Measurements from ENCODE around the gene TSKS. TPM values are rescaled to one million over a fixed set of nuclear protein-coding genes. Genes with fewer than 3 reads are reported as not detected.

The TSKS gene
- total and polyA plus RNA-seq, 2 of the 13 experiments (the other 11 are each of a cell fraction or from before 2014, with no cell fraction given) = 0.03 TPM; not detected in 1

DNA sequence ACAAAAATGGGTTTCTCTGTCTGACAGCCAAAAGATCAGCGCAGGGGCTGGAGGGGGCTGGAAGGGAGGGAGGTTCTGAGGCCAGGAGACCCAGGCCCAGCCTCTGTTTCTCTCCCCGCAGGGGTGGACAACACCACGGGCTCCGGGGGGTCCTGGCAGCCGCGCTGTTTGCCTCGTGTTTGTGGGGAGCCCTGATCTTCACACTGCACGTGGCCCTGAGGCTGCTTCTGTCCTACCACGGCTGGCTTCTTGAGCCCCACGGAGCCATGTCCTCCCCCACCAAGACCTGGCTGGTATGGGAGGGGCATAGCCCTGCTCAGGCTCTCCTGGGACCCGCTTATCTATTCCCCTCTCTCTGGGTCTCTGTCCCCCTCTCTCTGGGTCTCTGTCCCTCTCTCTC lies 62.5 kb downstream of the TSKS start:
- Histone ChIP-seq H3K9me3 (ENCODE audit: low read length) (no peaks in the 10 kb centered on the region), H3K36me3 (replicated peaks in 1 of 2; ENCODE audit: control insufficient read depth in 1 of 2, insufficient read depth in 2 of 2, low read length in 2 of 2) (no peaks in the 10 kb centered on the region), H2AFZ (ENCODE audit: low read length) (no peak overlapping the region), H3K27me3 (ENCODE audit: control insufficient read depth in 1 of 2, insufficient read depth in 2 of 2, low read length in 2 of 2) (peaks cover 0 to 20% of the 10 kb centered on the region in 2 experiments; a peak in 3 of 5 replicates), H3K4me3 (replicated peaks in 1 of 3; ENCODE audit: insufficient read depth in 1 of 3, low read depth in 2 of 3, low read length in 3 of 3) (no peak overlapping the region; a peak in 1 of 6 replicates), H3K9ac (ENCODE audit: insufficient read depth, low read depth, low read length) (no peak overlapping the region), H3K79me2 (ENCODE audit: insufficient read depth, low read length) (no peaks in the 10 kb centered on the region), H3K4me1 (ENCODE audit: insufficient read depth, low read length) (peaks cover 14% of the 10 kb centered on the region), H3K4me2 (ENCODE audit: low read depth, low read length) (no peak overlapping the region), H3K27ac (ENCODE audit: extremely low read length, insufficient read depth, low read length) (no peak overlapping the region), H4K20me1 (ENCODE audit: insufficient read depth, low read length) (no peaks in the 10 kb centered on the region)
- WGBS (ENCODE audit: low lambda C conversion rate) = 17% methylated on average over 7 of the region's 11 CpGs
- intact Hi-C loops (cut with micrococcal nuclease; ENCODE audit: unreplicated experiment) (no loop called here), in situ Hi-C loops (cut with HindIII; ENCODE audit: extremely low pct_ligation_motif_present, low pct_unique_long_range_greater_than_20kb) (no loop called here)
- no peak for DNase-seq (ENCODE audit: low spot score)
- peak; percentile 33; the same call in 2 of the 3 replicates for ATAC-seq
- ChIA-PET POLR2A (interaction anchor here (0.9 kb wide), 1 partner anchor 17 kb away, joined by 3 read pairs; no protein-coding TSS in a partner anchor), CTCF (ENCODE audit: low intra/inter-chr PET ratio, low total read pairs) (no interaction called here)
- BruUV-seq (replicated peaks) = no TSS peak
- FAIRE-seq = no peak
- TF ChIP-seq, protein P1, sequence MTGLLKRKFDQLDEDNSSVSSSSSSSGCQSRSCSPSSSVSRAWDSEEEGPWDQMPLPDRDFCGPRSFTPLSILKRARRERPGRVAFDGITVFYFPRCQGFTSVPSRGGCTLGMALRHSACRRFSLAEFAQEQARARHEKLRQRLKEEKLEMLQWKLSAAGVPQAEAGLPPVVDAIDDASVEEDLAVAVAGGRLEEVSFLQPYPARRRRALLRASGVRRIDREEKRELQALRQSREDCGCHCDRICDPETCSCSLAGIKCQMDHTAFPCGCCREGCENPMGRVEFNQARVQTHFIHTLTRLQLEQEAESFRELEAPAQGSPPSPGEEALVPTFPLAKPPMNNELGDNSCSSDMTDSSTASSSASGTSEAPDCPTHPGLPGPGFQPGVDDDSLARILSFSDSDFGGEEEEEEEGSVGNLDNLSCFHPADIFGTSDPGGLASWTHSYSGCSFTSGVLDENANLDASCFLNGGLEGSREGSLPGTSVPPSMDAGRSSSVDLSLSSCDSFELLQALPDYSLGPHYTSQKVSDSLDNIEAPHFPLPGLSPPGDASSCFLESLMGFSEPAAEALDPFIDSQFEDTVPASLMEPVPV (CRISPR knock-in tag; IDR thresholded peaks at IDR 0.05) = no peak
- TF ChIP-seq, protein P2, sequence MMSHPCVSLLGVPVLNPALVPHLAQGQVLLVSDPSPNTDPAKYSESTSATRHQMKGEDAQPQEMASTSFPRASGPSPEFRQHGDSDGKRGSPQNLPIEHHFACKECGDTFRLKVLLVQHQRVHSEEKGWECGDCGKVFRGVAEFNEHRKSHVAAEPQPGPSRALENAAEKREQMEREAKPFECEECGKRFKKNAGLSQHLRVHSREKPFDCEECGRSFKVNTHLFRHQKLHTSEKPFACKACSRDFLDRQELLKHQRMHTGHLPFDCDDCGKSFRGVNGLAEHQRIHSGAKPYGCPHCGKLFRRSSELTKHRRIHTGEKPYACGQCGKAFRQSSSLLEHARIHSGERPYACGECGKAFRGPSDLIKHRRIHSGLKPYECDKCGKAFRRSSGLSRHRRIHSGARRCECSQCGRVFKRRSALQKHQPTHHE (CRISPR knock-in tag; IDR thresholded peaks at IDR 0.05; ENCODE audit: borderline replicate concordance) = no peak
- TF ChIP-seq NCOA5 (CRISPR knock-in tag; IDR thresholded peaks at IDR 0.05) (no peak), CCDC6 (CRISPR knock-in tag; IDR thresholded peaks at IDR 0.05) (no peak), PHF20 (CRISPR knock-in tag; IDR thresholded peaks at IDR 0.05) (no peak), KLF11 (CRISPR knock-in tag; IDR thresholded peaks at IDR 0.05) (no peak), ZNF317 (CRISPR knock-in tag; IDR thresholded peaks at IDR 0.05) (no peak), PAWR (CRISPR knock-in tag; IDR thresholded peaks at IDR 0.05; ENCODE audit: borderline replicate concordance) (no peak), ZNF329 (CRISPR knock-in tag; IDR thresholded peaks at IDR 0.05; ENCODE audit: low read depth) (no peak), HNRNPUL1 (IDR thresholded peaks at IDR 0.05; ENCODE audit: low read depth, low read length) (no peak), MTF1 (CRISPR knock-in tag; IDR thresholded peaks at IDR 0.05) (no peak), NCOA1 (CRISPR knock-in tag; IDR thresholded peaks at IDR 0.05) (no peak), ZNF253 (CRISPR knock-in tag; IDR thresholded peaks at IDR 0.05; ENCODE audit: borderline replicate concordance) (no peak)
- TF ChIP-seq, protein P3, sequence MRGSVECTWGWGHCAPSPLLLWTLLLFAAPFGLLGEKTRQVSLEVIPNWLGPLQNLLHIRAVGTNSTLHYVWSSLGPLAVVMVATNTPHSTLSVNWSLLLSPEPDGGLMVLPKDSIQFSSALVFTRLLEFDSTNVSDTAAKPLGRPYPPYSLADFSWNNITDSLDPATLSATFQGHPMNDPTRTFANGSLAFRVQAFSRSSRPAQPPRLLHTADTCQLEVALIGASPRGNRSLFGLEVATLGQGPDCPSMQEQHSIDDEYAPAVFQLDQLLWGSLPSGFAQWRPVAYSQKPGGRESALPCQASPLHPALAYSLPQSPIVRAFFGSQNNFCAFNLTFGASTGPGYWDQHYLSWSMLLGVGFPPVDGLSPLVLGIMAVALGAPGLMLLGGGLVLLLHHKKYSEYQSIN (CRISPR knock-in tag; IDR thresholded peaks at IDR 0.05; ENCODE audit: borderline replicate concordance) = no peak
- TF ChIP-seq, protein P4, sequence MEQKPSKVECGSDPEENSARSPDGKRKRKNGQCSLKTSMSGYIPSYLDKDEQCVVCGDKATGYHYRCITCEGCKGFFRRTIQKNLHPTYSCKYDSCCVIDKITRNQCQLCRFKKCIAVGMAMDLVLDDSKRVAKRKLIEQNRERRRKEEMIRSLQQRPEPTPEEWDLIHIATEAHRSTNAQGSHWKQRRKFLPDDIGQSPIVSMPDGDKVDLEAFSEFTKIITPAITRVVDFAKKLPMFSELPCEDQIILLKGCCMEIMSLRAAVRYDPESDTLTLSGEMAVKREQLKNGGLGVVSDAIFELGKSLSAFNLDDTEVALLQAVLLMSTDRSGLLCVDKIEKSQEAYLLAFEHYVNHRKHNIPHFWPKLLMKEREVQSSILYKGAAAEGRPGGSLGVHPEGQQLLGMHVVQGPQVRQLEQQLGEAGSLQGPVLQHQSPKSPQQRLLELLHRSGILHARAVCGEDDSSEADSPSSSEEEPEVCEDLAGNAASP (CRISPR knock-in tag; IDR thresholded peaks at IDR 0.05; ENCODE audit: borderline replicate concordance) = no peak
